Hepatocyte (in vitro differentiated cells): ENCODE data around the gene CENPF. TPM values are rescaled to one million over a fixed set of nuclear protein-coding genes. Genes with fewer than 3 reads are reported as not detected.

Experiments used
- DNase-seq: peaks from one replicate; pipeline ENCODE4 v3.0.0-alpha.2; 2016; ENCODE audit warnings: low spot score
- H2AFZ ChIP-seq: fragments of 200-600 bp; sonication (generic); 2 replicates; pipeline ENCODE4 v1.6.0; 2016; ENCODE audit warnings: antibody characterized with exemption, mild to moderate bottlenecking
- H3K27ac ChIP-seq: fragments of 200-600 bp; sonication (generic); 2 replicates; pipeline ENCODE4 v1.5.1; 2016; ENCODE audit warnings: mild to moderate bottlenecking
- H3K27me3 ChIP-seq: fragments of 200-600 bp; sonication (generic); 2 replicates; pipeline ENCODE4 v1.6.1; 2016
- H3K36me3 ChIP-seq: fragments of 200-600 bp; sonication (generic); replicated peaks from 2 replicates; pipeline ENCODE4 v1.5.1; 2016; ENCODE audit warnings: low read depth; ENCODE audit not compliant: insufficient read depth
- H3K4me1 ChIP-seq: fragments of 200-600 bp; sonication (generic); 2 replicates; pipeline ENCODE4 v1.5.1; 2016; ENCODE audit warnings: mild to moderate bottlenecking, moderate library complexity; ENCODE audit not compliant: insufficient read depth
- H3K4me2 ChIP-seq: fragments of 200-600 bp; sonication (generic); 2 replicates; pipeline ENCODE4 v1.6.0; 2016
- H3K4me3 ChIP-seq: fragments of 200-600 bp; sonication (generic); 2 replicates; pipeline ENCODE4 v1.5.1; 2016; ENCODE audit warnings: mild to moderate bottlenecking
- H3K79me2 ChIP-seq: fragments of 200-600 bp; sonication (generic); 2 replicates; pipeline ENCODE4 v1.6.0; 2017; ENCODE audit warnings: mild to moderate bottlenecking
- H3K9me2 ChIP-seq: fragments of 200-600 bp; sonication (generic); replicated peaks from 2 replicates; pipeline ENCODE4 v1.6.0; 2017; ENCODE audit warnings: mild to moderate bottlenecking; ENCODE audit not compliant: insufficient read depth
- H3K9me3 ChIP-seq: fragments of 200-600 bp; sonication (generic); 2 replicates; pipeline ENCODE4 v1.5.1; 2016; ENCODE audit warnings: low read depth, mild to moderate bottlenecking
- H4K20me1 ChIP-seq: fragments of 200-600 bp; sonication (generic); 2 replicates; pipeline ENCODE4 v1.6.0; 2016; ENCODE audit warnings: mild to moderate bottlenecking; ENCODE audit not compliant: insufficient read depth, poor library complexity, severe bottlenecking
- CTCF ChIP-seq: fragments of 200-600 bp; sonication (generic); IDR thresholded peaks from 2 replicates; pipeline ENCODE4 v1.5.1; 2016; ENCODE audit warnings: antibody characterized with exemption, mild to moderate bottlenecking; ENCODE audit not compliant: poor library complexity
- EZH2 ChIP-seq: fragments of 200-600 bp; sonication (generic); IDR thresholded peaks from 2 replicates; pipeline ENCODE4 v1.6.1; 2016; ENCODE audit warnings: antibody characterized with exemption, mild to moderate bottlenecking, borderline replicate concordance
- EZH2phosphoT487 ChIP-seq: fragments of 200-600 bp; sonication (generic); IDR thresholded peaks from one replicate; pipeline ENCODE4 v1.6.1; 2018; ENCODE audit warnings: antibody characterized with exemption, mild to moderate bottlenecking, low read depth, moderate library complexity; ENCODE audit not compliant: unreplicated experiment, severe bottlenecking
- WGBS: methylation state at CpG from one replicate; pipeline ENCODE4 v1.1.6; 2016; ENCODE audit warnings: low lambda C conversion rate; ENCODE audit errors: missing lambda C conversion rate; 5-methylcytosine and 5-hydroxymethylcytosine counted together
- polyA plus RNA-seq: library from polyadenylated mRNA; unstranded; fragments of >200 nt; fragmentation: Nextera tagmentation; extraction: Ambion mirVana; gene quantifications from 2 replicates; pipeline ENCODE4 v1.2.1, GENCODE V29; 2016
- total RNA-seq: library from RNA; depleted of rRNA; stranded (reverse); fragments of >200 nt; gene quantifications from 2 replicates; pipeline ENCODE4 v1.2.3, GENCODE V29; 2014

Gene CENPF
- total and polyA plus RNA-seq, 2 experiments from 2014 or later: 8.3 to 16.8 TPM

GRCh38 chr1:214583824-214584554, 19.0 kb upstream of the CENPF start:
- TF ChIP-seq EZH2: no peak
- no peak for TF ChIP-seq CTCF
- no peak for TF ChIP-seq EZH2phosphoT487
- Histone ChIP-seq H3K27ac (no peak overlapping the region), H3K4me2 (no peak overlapping the region), H3K4me1 (no peaks in the 10 kb centered on the region), H4K20me1 (no peaks in the 10 kb centered on the region), H3K79me2 (no peaks in the 10 kb centered on the region), H3K27me3 (no peaks in the 10 kb centered on the region), H3K9me2 (no peaks in the 10 kb centered on the region), H3K36me3 (no peaks in the 10 kb centered on the region), H3K9me3 (no peaks in the 10 kb centered on the region), H2AFZ (no peak overlapping the region), H3K4me3 (no peak overlapping the region)
- WGBS: 92% methylated on average over 7 of the region's 7 CpGs
- DNase-seq: no peak

DNA sequence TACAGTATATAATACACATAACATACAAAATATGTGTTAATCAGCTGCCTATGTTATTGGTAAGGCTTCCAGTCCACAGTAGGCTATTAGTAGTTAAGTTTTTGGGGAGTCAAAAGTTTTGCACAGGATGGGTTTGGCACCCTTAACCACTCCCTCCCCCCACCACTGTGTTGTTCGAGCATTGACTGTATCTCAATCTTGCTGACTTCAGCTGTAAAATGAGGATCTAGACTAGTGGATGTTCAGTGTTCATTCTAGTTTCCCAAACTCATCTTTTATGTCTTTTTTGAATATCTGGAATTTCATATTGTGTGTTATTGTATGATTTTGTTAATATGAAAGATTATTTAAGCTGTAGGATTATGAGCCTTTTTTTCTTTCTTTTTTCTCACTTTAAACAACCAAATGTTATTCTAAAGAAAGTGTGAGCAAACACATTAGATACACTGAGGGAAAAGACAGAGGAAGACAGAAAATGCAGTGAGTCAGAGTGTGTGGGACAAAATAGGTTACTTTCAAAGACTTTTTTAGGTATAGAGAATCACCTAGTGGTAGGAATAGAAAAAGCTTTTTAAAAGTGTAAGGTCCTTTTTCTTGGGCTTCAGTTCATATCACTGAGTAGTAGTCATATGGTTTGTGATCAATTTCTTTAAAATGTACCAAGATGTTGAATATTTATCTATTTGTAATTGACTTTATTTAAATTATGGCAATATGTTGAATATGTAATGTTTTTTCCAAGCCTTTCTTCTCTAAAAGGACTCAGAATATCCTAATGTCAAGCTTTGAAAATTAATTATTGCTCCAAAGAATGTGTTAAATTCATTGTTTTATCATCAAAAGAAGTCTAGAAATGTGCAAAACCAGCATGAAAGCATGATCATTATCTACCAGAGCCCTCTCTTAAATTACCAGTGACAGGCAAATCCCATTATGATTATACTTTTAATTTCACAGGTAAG, 17.9 kb upstream of the CENPF start:
- Histone ChIP-seq H3K79me2 (no peaks in the 10 kb centered on the region), H3K36me3 (no peaks in the 10 kb centered on the region), H3K27me3 (no peaks in the 10 kb centered on the region), H3K27ac (no peak overlapping the region), H3K9me3 (no peaks in the 10 kb centered on the region), H3K4me3 (no peak overlapping the region), H3K4me1 (no peaks in the 10 kb centered on the region), H3K9me2 (no peaks in the 10 kb centered on the region), H2AFZ (no peak overlapping the region), H4K20me1 (no peaks in the 10 kb centered on the region), H3K4me2 (no peak overlapping the region)
- DNase-seq: peak; percentile 49
- TF ChIP-seq CTCF (peak; percentile 78), EZH2 (no peak)
- 46% methylated on average over 1 of the region's 1 CpG for WGBS

DNA sequence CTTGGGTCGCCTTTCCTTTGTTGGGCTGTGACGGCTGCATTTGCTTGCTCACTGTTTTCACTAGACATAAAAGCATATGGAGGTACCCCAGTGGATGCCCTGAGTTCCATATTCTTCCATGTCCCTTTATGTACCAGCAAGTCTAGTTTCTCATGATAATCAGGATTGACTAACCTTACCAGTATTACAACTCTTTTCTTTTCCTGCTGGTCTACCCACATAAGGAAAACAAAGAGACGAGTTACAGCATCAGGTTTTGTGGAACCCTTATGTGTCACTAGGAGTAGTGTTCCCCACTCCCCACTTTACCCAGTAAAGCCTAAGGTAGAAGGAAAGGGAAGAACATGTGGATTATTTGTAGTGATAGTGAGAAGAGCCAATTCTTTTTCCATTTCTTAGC, 16.4 kb upstream of the CENPF start:
- no peaks in the 10 kb centered on the region for H3K9me3 ChIP-seq
- no peak for TF ChIP-seq CTCF
- no peak for TF ChIP-seq EZH2phosphoT487
- TF ChIP-seq EZH2: no peak
- H4K20me1 ChIP-seq: no peaks in the 10 kb centered on the region
- no peak overlapping the region for H3K4me2 ChIP-seq
- no peak overlapping the region for H3K27ac ChIP-seq
- WGBS: 91% methylated on average over 3 of the region's 3 CpGs
- H3K79me2 ChIP-seq: no peaks in the 10 kb centered on the region
- no peaks in the 10 kb centered on the region for H3K4me1 ChIP-seq
- no peaks in the 10 kb centered on the region for H3K27me3 ChIP-seq
- no peaks in the 10 kb centered on the region for H3K36me3 ChIP-seq
- DNase-seq: no peak
- no peak overlapping the region for H2AFZ ChIP-seq
- no peak overlapping the region for H3K4me3 ChIP-seq
- H3K9me2 ChIP-seq: no peaks in the 10 kb centered on the region
